ENCODE results near the gene PRSS8. TPM values are rescaled to one million over a fixed set of nuclear protein-coding genes. Genes with fewer than 3 reads are reported as not detected.

Gene PRSS8
- total RNA-seq, 2 donors from 2014 or later, result 2.4 TPM; not detected in 1

GRCh38 chr16:31087971-31088370 is 47.6 kb downstream of the PRSS8 start:
- no peaks in the 10 kb centered on the region for H3K27me3 ChIP-seq
- H3K4me3 ChIP-seq, result no peak overlapping the region
- H3K4me1 ChIP-seq, result peaks cover 0 to 4% of the 10 kb centered on the region in 2 donors
- DNase-seq (ENCODE audit: low spot score), result no peak
- no peaks in the 10 kb centered on the region for H3K9me3 ChIP-seq
- TF ChIP-seq CTCF (IDR thresholded peaks at IDR 0.05), result no peak
- peaks cover 28% of the 10 kb centered on the region for H3K36me3 ChIP-seq
- H3K27ac ChIP-seq, result no peak overlapping the region

GRCh38 chr16:31087481-31087880 is 48.0 kb downstream of the PRSS8 start:
- Histone ChIP-seq H3K36me3 (peaks cover 33% of the 10 kb centered on the region), H3K9me3 (no peaks in the 10 kb centered on the region), H3K27ac (no peak overlapping the region), H3K27me3 (no peaks in the 10 kb centered on the region), H3K4me1 (no peaks in the 10 kb centered on the region), H3K4me3 (no peak overlapping the region)
- DNase-seq (ENCODE audit: low spot score), result no peak
- no peak for TF ChIP-seq CTCF (IDR thresholded peaks at IDR 0.05)

GRCh38 chr16:31086629-31086906 is 49.0 kb downstream of the PRSS8 start:
- no peak for DNase-seq (ENCODE audit: low spot score)

GRCh38 chr16:31085873-31086628 is 49.5 kb downstream of the PRSS8 start:
- no peak for DNase-seq (ENCODE audit: low spot score)
- H3K36me3 ChIP-seq, result peaks cover 38% of the 10 kb centered on the region
- no peaks in the 10 kb centered on the region for H3K9me3 ChIP-seq
- H3K4me3 ChIP-seq, result no peak overlapping the region
- peaks cover 0 to 7% of the 10 kb centered on the region in 2 donors for H3K4me1 ChIP-seq
- no peak overlapping the region for H3K27ac ChIP-seq
- H3K27me3 ChIP-seq, result no peaks in the 10 kb centered on the region
- no peak for TF ChIP-seq CTCF (IDR thresholded peaks at IDR 0.05)

More at GRCh38 chr16:31086629-31086906, 49.0 kb downstream of the PRSS8 start:
- no peak for TF ChIP-seq CTCF (IDR thresholded peaks at IDR 0.05)
- peaks cover 0 to 5% of the 10 kb centered on the region in 2 donors for H3K4me1 ChIP-seq
- no peak overlapping the region for H3K27ac ChIP-seq
- H3K27me3 ChIP-seq, result no peaks in the 10 kb centered on the region
- H3K36me3 ChIP-seq, result peaks cover 37% of the 10 kb centered on the region
- no peaks in the 10 kb centered on the region for H3K9me3 ChIP-seq
- no peak overlapping the region for H3K4me3 ChIP-seq

- DNase-seq (ENCODE audit: low spot score), result no peak
- peaks cover 38% of the 10 kb centered on the region for H3K36me3 ChIP-seq
- H3K4me3 ChIP-seq, result no peak overlapping the region
- H3K9me3 ChIP-seq, result no peaks in the 10 kb centered on the region
- no peak overlapping the region for H3K27ac ChIP-seq
- no peaks in the 10 kb centered on the region for H3K27me3 ChIP-seq
- TF ChIP-seq CTCF (IDR thresholded peaks at IDR 0.05), result no peak
- H3K4me1 ChIP-seq, result peaks cover 0 to 7% of the 10 kb centered on the region in 2 donors
Measured at GRCh38 chr16:31085411-31085810, 50.1 kb downstream of the PRSS8 start.

All from right atrium auricular region (tissue), 2 donors.